B cell (primary cell): ENCODE results near the gene AURKA. TPM values are rescaled to one million over a fixed set of nuclear protein-coding genes. Genes with fewer than 3 reads are reported as not detected.

ENCODE experiments used
- ATAC-seq: fragments of 200-7000 bp; cut with Tn5 transposase; one replicate; pipeline ENCODE4 v1.10.0; 2021; ENCODE audit warnings: low read depth, mild to moderate bottlenecking, moderate number of reproducible peaks, moderate library complexity
- CTCF ChIA-PET: fragments of 350-600 bp; sonication (Branson Sonifier 250); formaldehyde crosslinking; loops from one replicate; lab custom pipeline; 2021; ENCODE audit warnings: antibody characterized with exemption, inconsistent platforms; lab: Charles Lee
- POLR2A ChIA-PET: fragments of 350-600 bp; sonication (Branson Sonifier 250); formaldehyde crosslinking; loops from one replicate; lab custom pipeline; 2021; ENCODE audit warnings: antibody characterized with exemption; lab: Charles Lee
- DNase-seq: peaks from one replicate; pipeline ENCODE4 v3.0.0; 2013
- H2AFZ ChIP-seq: 2 replicates; pipeline ENCODE4 v1.6.1; 2012; ENCODE audit warnings: mild to moderate bottlenecking, low read depth, low read length; ENCODE audit not compliant: insufficient read depth, poor library complexity, severe bottlenecking
- H3K27ac ChIP-seq, 2 donors: 1 replicate in 1 of 2; 2 replicates in 1 of 2; pipeline ENCODE4 v1.5.1; 2012 to 2013; ENCODE audit warnings: low read length in 2 of 2, mild to moderate bottlenecking in 2 of 2, moderate library complexity in 1 of 2
- H3K27me3 ChIP-seq, 4 experiments: fragments of 200-600 bp in 1 of 4; sonication (generic) in 1 of 4; replicated peaks in 1 of 4; 1 replicate in 2 of 4; 2 replicates in 2 of 4; pipeline versions ENCODE4 v1.6.1 to v1.7.0; 2013 to 2016; ENCODE audit warnings: low read length in 3 of 4, mild to moderate bottlenecking in 2 of 4, mixed read lengths in 1 of 4, moderate library complexity in 1 of 4; ENCODE audit not compliant: insufficient read depth in 4 of 4, control insufficient read depth in 3 of 4; ENCODE audit errors: control extremely low read depth in 1 of 4
- H3K36me3 ChIP-seq, 2 experiments: replicated peaks in 1 of 2; 1 replicate in 1 of 2; 2 replicates in 1 of 2; pipeline versions ENCODE4 v1.6.1 to v1.7.1; 2013; ENCODE audit warnings: low read length in 1 of 2; ENCODE audit not compliant: insufficient read depth in 2 of 2, control insufficient read depth in 1 of 2; ENCODE audit errors: control extremely low read depth in 1 of 2, extremely low read depth in 1 of 2
- H3K4me1 ChIP-seq, 2 donors: fragments of 200-600 bp in 1 of 2; sonication (generic) in 1 of 2; 1 replicate in 1 of 2; 2 replicates in 1 of 2; pipeline versions ENCODE4 v1.5.1 to v1.6.1; 2013 to 2017; ENCODE audit warnings: low read length in 2 of 2; ENCODE audit not compliant: control insufficient read depth in 2 of 2, insufficient read depth in 2 of 2
- H3K4me2 ChIP-seq: replicated peaks from 2 replicates; pipeline ENCODE3; 2012; ENCODE audit warnings: mild to moderate bottlenecking, low read depth, low read length; ENCODE audit not compliant: poor library complexity, severe bottlenecking
- H3K4me3 ChIP-seq, 5 experiments: fragments of 200-600 bp in 1 of 5; sonication (generic) in 1 of 5; 1 replicate in 3 of 5; 2 replicates in 2 of 5; pipeline versions ENCODE4 v1.5.1 to v1.7.0; 2011 to 2016; ENCODE audit warnings: low read length in 4 of 5, mild to moderate bottlenecking in 4 of 5, low read depth in 2 of 5, control low read depth in 1 of 5, moderate library complexity in 1 of 5; ENCODE audit not compliant: insufficient read depth in 1 of 5; ENCODE audit errors: control extremely low read depth in 1 of 5, extremely low read depth in 1 of 5
- H3K79me2 ChIP-seq: fragments of 200-600 bp; sonication (generic); one replicate; pipeline ENCODE4 v1.6.0; 2016; ENCODE audit warnings: low read length; ENCODE audit not compliant: control insufficient read depth, insufficient read depth
- H3K9ac ChIP-seq: fragments of 200-600 bp; sonication (generic); 2 replicates; pipeline ENCODE4 v1.6.1; 2017; ENCODE audit warnings: mild to moderate bottlenecking, low read length, moderate library complexity
- H3K9me3 ChIP-seq, 3 donors: one replicate each; pipeline versions ENCODE4 v1.6.1 to v1.7.1; 2013; ENCODE audit warnings: low read length in 2 of 3; ENCODE audit not compliant: control insufficient read depth in 2 of 3, insufficient read depth in 1 of 3; ENCODE audit errors: control extremely low read depth in 1 of 3
- H4K20me1 ChIP-seq: 2 replicates; pipeline ENCODE4 v1.6.0; 2012; ENCODE audit warnings: mild to moderate bottlenecking, low read length; ENCODE audit not compliant: insufficient read depth, control insufficient read depth, poor library complexity, severe bottlenecking
- H3K27ac Mint-ChIP-seq: one replicate; pipeline ENCODE4 v1.8.0; 2021; ENCODE audit warnings: mixed read lengths
- H3K27me3 Mint-ChIP-seq: one replicate; pipeline ENCODE4 v1.8.0; 2021; ENCODE audit warnings: mixed read lengths
- H3K4me1 Mint-ChIP-seq: one replicate; pipeline ENCODE4 v1.8.0; 2021; ENCODE audit warnings: mixed read lengths
- H3K4me3 Mint-ChIP-seq: one replicate; pipeline ENCODE4 v1.8.0; 2021; ENCODE audit warnings: mixed read lengths
- H3K9me3 Mint-ChIP-seq: one replicate; pipeline ENCODE4 v1.8.0; 2022; ENCODE audit warnings: mixed read lengths; ENCODE audit not compliant: insufficient read depth
- EZH2 ChIP-seq: IDR thresholded peaks from 2 replicates; pipeline ENCODE4 v1.6.1; 2012; ENCODE audit warnings: borderline replicate concordance, low read depth, mild to moderate bottlenecking, moderate library complexity, low read length; ENCODE audit not compliant: insufficient read depth, poor library complexity, severe bottlenecking
- WGBS: methylation state at CpG from one replicate; pipeline ENCODE4 v1.1.5; 2013; ENCODE audit warnings: missing lambda C conversion rate; ENCODE audit not compliant: insufficient coverage; 5-methylcytosine and 5-hydroxymethylcytosine counted together
- intact Hi-C: fragments of 100-400 bp; cut with micrococcal nuclease; formaldehyde crosslinking; loops from one replicate; pipeline ENCODE4 v1.10.0; 2022
- polyA plus RNA-seq: library from polyadenylated mRNA; depleted of rRNA; stranded (reverse); fragments of >200 nt; gene quantifications from 2 replicates; pipeline ENCODE4 v1.2.3, GENCODE V29; 2012
- total RNA-seq, 2 donors: library from RNA; stranded (reverse); fragments of 120-200 nt in 1 of 2; gene quantifications; 1 replicate in 1 of 2; 2 replicates in 1 of 2; pipeline versions ENCODE4 v1.2.3 to v1.2.4, GENCODE V29; 2013 to 2022
- TF ChIP-seq, protein P1 (sequence below): fragments of 200-600 bp; IDR thresholded peaks from one replicate; pipeline ENCODE4 v1.8.0; 2022; ENCODE audit warnings: antibody characterized with exemption, mild to moderate bottlenecking

The AURKA gene
- total and polyA plus RNA-seq, 2 donors (not counting 1 experiment from before 2014, with no cell fraction given): 0.86 to 3.9 TPM

DNA sequence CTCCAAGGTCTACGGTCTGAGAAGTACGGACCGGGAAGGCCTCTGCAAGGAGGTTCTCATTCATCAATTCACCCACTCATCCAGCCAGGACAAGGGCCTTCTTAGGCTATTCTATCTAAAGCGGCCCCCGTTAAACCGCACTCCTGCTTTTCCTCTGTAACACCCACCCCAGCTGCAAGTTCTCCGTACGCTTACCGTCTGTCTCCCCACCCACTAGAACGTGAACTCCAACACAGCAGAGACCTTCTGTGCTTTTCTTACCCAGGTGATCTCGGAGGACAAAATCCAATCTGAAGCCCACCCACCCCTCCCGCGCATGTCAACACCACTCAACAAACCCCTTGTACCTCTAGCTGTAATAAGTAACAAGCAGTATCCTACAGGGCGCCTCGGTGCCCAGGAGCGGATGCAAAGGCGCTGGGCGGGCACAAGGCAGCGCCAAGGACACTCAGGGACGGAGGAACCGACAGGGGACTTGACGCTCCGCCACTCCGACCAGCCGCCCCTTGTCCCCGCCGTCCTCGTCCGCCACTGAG, 351 bp downstream of the AURKA start:
- Histone ChIP-seq H3K36me3 (peaks cover 0 to 15% of the 10 kb centered on the region in 2 experiments), H3K27me3 (no peaks in the 10 kb centered on the region), H2AFZ (peak overlapping the region; percentile 90), H3K4me2 (peak overlapping the region; percentile 77), H3K4me3 (peak overlapping the region; percentile 45 to 98 (median 73)), H3K79me2 (peaks cover 34% of the 10 kb centered on the region), H3K9ac (peak overlapping the region; percentile 85), H3K9me3 (no peaks in the 10 kb centered on the region), H3K4me1 (peaks cover 16 to 21% of the 10 kb centered on the region in 2 donors), H3K27ac (peak overlapping the region; percentile 84 to 90), H4K20me1 (no peaks in the 10 kb centered on the region)
- no peaks in the 10 kb centered on the region for H3K9me3 Mint-ChIP-seq
- no peak for DNase-seq
- H3K27me3 Mint-ChIP-seq: no peaks in the 10 kb centered on the region
- POLR2A ChIA-PET: interaction anchor here (1.2 to 2.1 kb wide), 2 partner anchors 33 to 77 kb away, joined by 3 to 5 read pairs; partner anchors contain the start of genes FAM210B and RTF2
- intact Hi-C loops: loop anchor here (1.0 to 10.0 kb wide), 3 partner anchors 33 to 1323 kb away; partner anchors contain the start of genes FAM210B, PMEPA1 and RTF2
- WGBS: under 1% methylated on average over 28 of the region's 29 CpGs
- H3K4me1 Mint-ChIP-seq: peaks cover 18% of the 10 kb centered on the region
- H3K27ac Mint-ChIP-seq: no peak overlapping the region
- CTCF ChIA-PET: interaction anchor here (0.8 to 1.7 kb wide), 4 partner anchors 13 to 33 kb away, joined by 3 to 5 read pairs (median 4); partner anchors contain the start of gene FAM210B
- no peak overlapping the region for H3K4me3 Mint-ChIP-seq
- TF ChIP-seq, protein P1, sequence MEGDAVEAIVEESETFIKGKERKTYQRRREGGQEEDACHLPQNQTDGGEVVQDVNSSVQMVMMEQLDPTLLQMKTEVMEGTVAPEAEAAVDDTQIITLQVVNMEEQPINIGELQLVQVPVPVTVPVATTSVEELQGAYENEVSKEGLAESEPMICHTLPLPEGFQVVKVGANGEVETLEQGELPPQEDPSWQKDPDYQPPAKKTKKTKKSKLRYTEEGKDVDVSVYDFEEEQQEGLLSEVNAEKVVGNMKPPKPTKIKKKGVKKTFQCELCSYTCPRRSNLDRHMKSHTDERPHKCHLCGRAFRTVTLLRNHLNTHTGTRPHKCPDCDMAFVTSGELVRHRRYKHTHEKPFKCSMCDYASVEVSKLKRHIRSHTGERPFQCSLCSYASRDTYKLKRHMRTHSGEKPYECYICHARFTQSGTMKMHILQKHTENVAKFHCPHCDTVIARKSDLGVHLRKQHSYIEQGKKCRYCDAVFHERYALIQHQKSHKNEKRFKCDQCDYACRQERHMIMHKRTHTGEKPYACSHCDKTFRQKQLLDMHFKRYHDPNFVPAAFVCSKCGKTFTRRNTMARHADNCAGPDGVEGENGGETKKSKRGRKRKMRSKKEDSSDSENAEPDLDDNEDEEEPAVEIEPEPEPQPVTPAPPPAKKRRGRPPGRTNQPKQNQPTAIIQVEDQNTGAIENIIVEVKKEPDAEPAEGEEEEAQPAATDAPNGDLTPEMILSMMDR: no peak
- no peak for TF ChIP-seq EZH2
- no peak for ATAC-seq

DNA sequence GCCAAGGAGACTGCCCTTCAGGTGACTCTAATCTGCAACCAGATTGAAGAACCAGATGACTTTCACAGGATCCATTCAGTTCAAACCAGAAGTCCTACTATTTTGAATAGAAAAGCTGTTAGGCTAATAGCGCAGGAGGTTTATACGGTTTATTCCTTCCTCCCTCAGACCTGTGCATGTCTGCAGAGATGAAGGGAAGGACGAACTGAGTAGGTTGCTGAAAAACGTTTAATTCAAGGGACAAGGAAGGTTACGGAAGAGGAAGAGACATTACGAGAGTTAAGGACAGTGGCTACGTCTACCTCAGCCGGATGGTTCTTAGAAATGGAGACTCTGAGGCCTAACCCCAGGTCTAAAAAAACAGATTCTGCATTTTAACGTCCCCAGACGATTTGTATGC, 978 bp downstream of the AURKA start:
- peaks cover under 1 to 10% of the 10 kb centered on the region in 2 experiments for H3K36me3 ChIP-seq
- no peak for ATAC-seq
- peak overlapping the region; percentile 77 for H3K4me2 ChIP-seq
- H3K9me3 ChIP-seq: no peaks in the 10 kb centered on the region
- H3K9me3 Mint-ChIP-seq: no peaks in the 10 kb centered on the region
- H3K4me3 Mint-ChIP-seq: no peak overlapping the region
- peak overlapping the region; percentile 85 for H3K9ac ChIP-seq
- peaks cover 18% of the 10 kb centered on the region for H3K4me1 Mint-ChIP-seq
- peak overlapping the region; percentile 90 for H2AFZ ChIP-seq
- CTCF ChIA-PET: interaction anchor here (0.9 to 1.7 kb wide), 3 partner anchors 13 to 32 kb away, joined by 3 to 5 read pairs (median 3); partner anchors contain the start of gene FAM210B
- H3K4me3 ChIP-seq: peak overlapping the region in 2 of 5 experiments; percentile 95 to 98
- no peak overlapping the region for H3K27ac Mint-ChIP-seq
- POLR2A ChIA-PET: interaction anchor here (2.1 kb wide), 1 partner anchor 78 kb away, joined by 5 read pairs; the partner anchor contains the start of gene RTF2
- no peak for DNase-seq
- H3K4me1 ChIP-seq: peaks cover 16 to 21% of the 10 kb centered on the region in 2 donors
- intact Hi-C loops: loop anchor here (10.0 kb wide), 1 partner anchor 1324 kb away; the partner anchor contains the start of gene PMEPA1
- H3K79me2 ChIP-seq: peaks cover 34% of the 10 kb centered on the region
- H3K27me3 Mint-ChIP-seq: no peaks in the 10 kb centered on the region
- TF ChIP-seq, protein P1: no peak
- no peak for TF ChIP-seq EZH2
- WGBS: 37% methylated on average over 8 of the region's 10 CpGs
- H4K20me1 ChIP-seq: no peaks in the 10 kb centered on the region
- no peaks in the 10 kb centered on the region for H3K27me3 ChIP-seq
- no peak overlapping the region for H3K27ac ChIP-seq
